Brain microvascular endothelial cell (primary cell): ENCODE data around the gene SPATA3.

Experiments used
- DNase-seq: peaks from one replicate; pipeline ENCODE4 v3.0.0-alpha.2; 2020
- H3K27ac ChIP-seq: fragments of 250-450 bp; sonication (Bioruptor Pico); 2 replicates; pipeline ENCODE4 v1.5.1; 2020; ENCODE audit warnings: mild to moderate bottlenecking, moderate library complexity
- H3K27me3 ChIP-seq: fragments of 250-450 bp; sonication (Bioruptor Pico); replicated peaks from 2 replicates; pipeline ENCODE4 v1.5.1; 2020; ENCODE audit warnings: mild to moderate bottlenecking
- H3K36me3 ChIP-seq: fragments of 250-450 bp; sonication (Bioruptor Pico); replicated peaks from 2 replicates; pipeline ENCODE4 v1.5.1; 2020; ENCODE audit warnings: mild to moderate bottlenecking
- H3K4me3 ChIP-seq: 2 replicates; pipeline ENCODE4 v1.5.1; 2011; ENCODE audit warnings: low read depth, mild to moderate bottlenecking, control low read depth, low read length, moderate library complexity
- CTCF ChIP-seq: IDR thresholded peaks from 2 replicates; pipeline ENCODE4 v1.5.1; 2011; ENCODE audit warnings: low read depth, mild to moderate bottlenecking, moderate library complexity, low read length, control low read depth, inconsistent platforms; ENCODE audit errors: missing control alignments
- in situ Hi-C: cut with HindIII; loops from 2 replicates; pipeline ENCODE4 v1.10.0; 2017; ENCODE audit warnings: low sequenced_read_pairs, low pct_ligation_motif_present

SPATA3 gene

GRCh38 chr2:230991598-230991997 is 4.3 kb upstream of the SPATA3 start:
- no peak for DNase-seq
- no peaks in the 10 kb centered on the region for H3K36me3 ChIP-seq
- in situ Hi-C loops, result no loop called here
- no peak overlapping the region for H3K27ac ChIP-seq
- peaks cover 23% of the 10 kb centered on the region for H3K27me3 ChIP-seq
- no peak overlapping the region for H3K4me3 ChIP-seq
- no peak for TF ChIP-seq CTCF

GRCh38 chr2:230996661-230997060 is 740 bp downstream of the SPATA3 start:
- no peak for DNase-seq
- H3K4me3 ChIP-seq, result no peak overlapping the region
- in situ Hi-C loops, result no loop called here
- H3K27me3 ChIP-seq, result peaks cover 20% of the 10 kb centered on the region
- no peak overlapping the region for H3K27ac ChIP-seq
- TF ChIP-seq CTCF, result no peak
- no peaks in the 10 kb centered on the region for H3K36me3 ChIP-seq

DNA sequence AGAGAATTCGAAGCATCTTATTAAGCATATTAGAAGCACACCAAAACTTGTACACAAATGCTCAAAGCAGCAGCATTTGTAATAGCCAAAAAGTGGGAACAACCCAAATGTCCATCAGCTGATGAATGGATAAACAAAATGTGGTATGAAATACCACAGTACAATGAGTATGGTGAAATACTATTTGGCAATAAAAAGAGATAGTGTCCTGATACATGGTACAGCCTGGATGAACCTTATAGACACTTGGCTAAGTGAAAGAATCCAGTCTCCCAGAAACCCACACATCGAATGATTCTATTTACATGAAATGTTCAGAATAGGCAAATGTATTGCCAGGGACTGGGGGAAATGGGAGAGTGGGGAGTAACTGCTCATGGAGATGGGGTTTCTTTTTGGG is 3.0 kb downstream of the SPATA3 start:
- DNase-seq, result no peak
- no peak overlapping the region for H3K27ac ChIP-seq
- TF ChIP-seq CTCF, result no peak
- no peak overlapping the region for H3K4me3 ChIP-seq
- no peaks in the 10 kb centered on the region for H3K36me3 ChIP-seq
- H3K27me3 ChIP-seq, result peaks cover 11% of the 10 kb centered on the region
- in situ Hi-C loops, result no loop called here

- in situ Hi-C loops, result no loop called here
- Histone ChIP-seq H3K36me3 (no peaks in the 10 kb centered on the region), H3K27me3 (peaks cover 11% of the 10 kb centered on the region), H3K4me3 (no peak overlapping the region), H3K27ac (no peak overlapping the region)
- no peak for DNase-seq
- no peak for TF ChIP-seq CTCF
Observed at GRCh38 chr2:230999477-230999876, 3.6 kb downstream of the SPATA3 start.

DNA sequence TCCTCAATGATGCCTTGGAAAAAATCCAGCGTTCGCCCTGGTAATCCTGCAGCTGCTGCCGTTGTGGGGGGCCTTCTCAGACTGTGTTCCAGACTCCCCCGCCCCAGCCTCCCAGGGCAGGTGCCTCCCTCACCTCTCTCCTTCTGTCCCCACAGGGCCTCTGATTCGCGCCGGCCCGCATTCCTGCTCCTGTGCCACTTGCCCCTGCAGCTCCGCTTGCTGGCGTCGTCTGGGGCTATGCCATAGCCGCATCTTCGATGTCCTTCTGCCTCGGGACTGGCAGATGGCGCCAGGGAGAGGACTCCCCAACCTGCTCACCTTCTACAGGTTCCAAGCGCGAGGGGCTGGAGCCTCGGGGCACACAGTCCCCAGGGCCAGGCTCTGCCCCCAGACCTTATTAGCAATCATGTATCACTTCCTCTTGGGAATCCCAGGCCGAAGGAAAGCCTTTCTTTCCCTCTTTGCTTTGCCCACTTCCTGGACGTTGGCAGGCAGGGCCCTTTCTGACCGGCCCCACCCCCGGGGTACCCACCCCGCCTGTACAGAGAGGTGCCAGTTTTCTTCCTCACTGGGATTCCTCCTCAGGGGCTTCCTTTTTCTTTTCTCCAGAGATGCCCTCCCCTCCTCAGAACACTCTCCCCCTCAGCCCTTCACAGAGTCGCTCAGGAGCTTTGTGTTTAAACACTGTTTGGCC is 4.4 kb downstream of the SPATA3 start:
- no peak overlapping the region for H3K4me3 ChIP-seq
- H3K36me3 ChIP-seq, result no peaks in the 10 kb centered on the region
- no peak for DNase-seq
- TF ChIP-seq CTCF, result peak; percentile 2
- H3K27me3 ChIP-seq, result peaks cover 11% of the 10 kb centered on the region
- no peak overlapping the region for H3K27ac ChIP-seq
- in situ Hi-C loops, result no loop called here

GRCh38 chr2:231001036-231001435 is 5.1 kb downstream of the SPATA3 start:
- DNase-seq, result no peak
- in situ Hi-C loops, result no loop called here
- H3K4me3 ChIP-seq, result no peak overlapping the region
- peaks cover 11% of the 10 kb centered on the region for H3K27me3 ChIP-seq
- no peaks in the 10 kb centered on the region for H3K36me3 ChIP-seq
- no peak overlapping the region for H3K27ac ChIP-seq
- no peak for TF ChIP-seq CTCF
